HG03025 (cell line): Measurements from ENCODE around the gene EEF2.

Experiments
- ATAC-seq: cut with Tn5 transposase; IDR thresholded peaks from one replicate; pipeline ENCODE4 v1.9.1; 2021; ENCODE audit warnings: mild to moderate bottlenecking, moderate library complexity; ENCODE audit not compliant: unreplicated experiment, low FRiP score

The EEF2 gene

DNA sequence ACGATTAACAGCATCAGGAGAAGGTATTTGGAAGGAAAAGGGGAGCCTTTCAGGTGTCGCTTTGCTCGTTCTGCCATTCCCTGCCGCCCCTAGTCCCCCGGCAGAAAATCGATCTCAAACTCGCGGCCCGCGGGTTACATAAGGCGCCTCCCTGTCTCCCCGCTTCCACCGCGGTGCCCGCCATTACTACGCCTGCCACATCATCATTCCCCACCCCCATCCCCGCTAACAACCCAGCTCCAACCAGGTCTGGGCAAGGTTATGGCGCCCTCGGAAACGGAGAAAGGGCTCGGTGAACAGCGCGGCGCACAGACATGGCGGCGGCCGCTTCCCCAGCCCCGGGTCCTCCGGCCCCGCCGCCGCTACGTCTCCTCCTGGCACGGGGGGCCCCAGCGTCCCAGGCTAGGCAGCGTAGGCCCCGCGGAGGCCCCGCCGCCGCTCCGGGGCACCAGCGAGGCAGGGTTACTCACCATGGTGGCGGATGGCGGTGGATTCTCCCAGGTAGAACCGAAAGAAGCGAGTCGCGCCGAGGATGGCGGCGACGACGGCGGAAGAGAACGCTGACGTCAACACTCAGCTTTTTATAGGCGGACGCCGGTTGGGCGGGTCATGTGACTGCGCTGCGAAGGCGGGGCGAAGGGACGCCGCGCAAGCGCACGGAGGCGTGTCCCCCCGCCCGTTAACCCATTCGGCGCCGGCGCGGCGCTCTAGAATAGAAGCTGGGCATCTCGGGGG lies at the start of gene EEF2:
Gene EEF2, minus strand, starts transcription at position 556 of the 735 bp plus-strand sequence. Its CDS starts 83 bp downstream, at position 473.
- ATAC-seq, result peak; percentile 49

DNA sequence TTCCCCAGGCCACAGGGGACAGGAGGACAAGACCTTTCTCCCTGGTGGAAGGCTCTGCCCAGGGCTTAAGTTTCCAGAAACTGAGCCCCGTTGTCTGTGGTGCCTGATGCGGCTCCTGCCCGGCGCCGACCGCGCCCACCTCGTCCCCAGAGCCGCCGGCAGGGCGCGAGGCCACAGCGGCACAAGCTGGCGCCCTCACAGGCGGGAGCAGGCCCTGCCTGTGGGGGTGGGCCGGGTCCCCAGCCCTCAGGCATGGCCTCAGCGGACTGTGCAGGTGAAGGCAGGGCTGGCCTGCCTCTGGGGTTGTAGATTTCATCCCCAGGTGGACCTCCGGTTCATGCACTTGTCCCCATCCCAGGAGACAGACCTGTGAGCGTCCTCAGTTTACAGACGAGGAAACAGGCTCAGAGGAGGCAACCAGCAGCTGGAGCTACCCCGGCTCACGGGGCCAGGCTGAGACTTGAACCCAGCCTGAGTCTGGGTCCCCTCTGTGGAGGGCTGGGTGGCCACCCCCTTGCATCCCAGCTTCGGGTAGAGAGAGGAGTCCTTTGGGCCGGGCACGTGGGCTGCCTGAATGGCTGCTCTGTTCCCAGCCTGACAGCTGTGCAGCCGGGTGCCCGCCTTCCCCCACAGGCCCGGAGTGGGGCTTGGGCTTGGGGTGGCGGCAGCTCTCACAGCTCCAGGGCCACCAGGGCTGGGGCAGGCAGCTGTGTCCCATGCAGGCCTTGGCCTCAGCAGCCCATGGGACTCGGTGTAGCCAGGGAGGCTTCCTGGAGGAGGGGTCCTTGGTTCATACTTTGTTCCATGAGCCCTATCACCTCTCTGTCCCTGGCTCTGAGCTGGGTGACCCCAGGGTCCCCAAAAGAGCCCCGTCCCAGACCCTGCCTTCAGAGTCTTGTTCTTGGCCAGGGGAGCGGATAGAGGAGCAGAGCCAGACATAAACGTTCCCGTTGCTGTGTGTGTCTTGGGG lies 49.1 kb upstream of the EEF2 start:
- no peak for ATAC-seq

- ATAC-seq, result no peak
These were observed 48.0 kb upstream of the EEF2 start for GRCh38 chr19:4033028-4033956.

- no peak for ATAC-seq
These were observed 47.2 kb upstream of the EEF2 start for GRCh38 chr19:4032436-4032835.

GRCh38 chr19:4031420-4031819 lies 46.2 kb upstream of the EEF2 start:
- ATAC-seq, result no peak

- no peak for ATAC-seq
These were observed 45.7 kb upstream of the EEF2 start for GRCh38 chr19:4030981-4031380.

GRCh38 chr19:4030552-4030951 lies 45.3 kb upstream of the EEF2 start:
- ATAC-seq, result no peak

DNA sequence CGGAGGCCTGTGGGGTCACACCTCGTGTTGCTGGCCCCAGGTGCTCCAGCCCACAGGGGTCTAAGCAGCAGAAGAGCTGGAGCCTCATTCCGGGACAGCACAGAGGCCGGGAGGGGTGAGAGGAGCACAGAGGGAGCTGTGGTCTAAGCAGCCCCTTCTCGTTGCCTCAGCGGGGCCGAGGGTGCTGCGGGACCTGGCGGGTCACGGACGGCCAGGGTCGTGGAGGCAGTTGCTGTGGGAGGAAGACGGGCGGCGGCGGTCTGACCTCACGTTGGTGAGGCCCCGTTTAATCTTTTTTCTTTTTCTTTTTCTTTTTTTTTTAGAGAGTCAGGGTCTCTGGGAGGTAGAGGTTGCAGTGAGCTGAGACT lies 44.0 kb upstream of the EEF2 start:
- no peak for ATAC-seq

GRCh38 chr19:4028334-4029246 lies 43.3 kb upstream of the EEF2 start:
- no peak for ATAC-seq

- no peak for ATAC-seq
These were observed 41.9 kb upstream of the EEF2 start for GRCh38 chr19:4027146-4027545.

- ATAC-seq, result no peak
These were observed 40.1 kb upstream of the EEF2 start for GRCh38 chr19:4025317-4025716.

DNA sequence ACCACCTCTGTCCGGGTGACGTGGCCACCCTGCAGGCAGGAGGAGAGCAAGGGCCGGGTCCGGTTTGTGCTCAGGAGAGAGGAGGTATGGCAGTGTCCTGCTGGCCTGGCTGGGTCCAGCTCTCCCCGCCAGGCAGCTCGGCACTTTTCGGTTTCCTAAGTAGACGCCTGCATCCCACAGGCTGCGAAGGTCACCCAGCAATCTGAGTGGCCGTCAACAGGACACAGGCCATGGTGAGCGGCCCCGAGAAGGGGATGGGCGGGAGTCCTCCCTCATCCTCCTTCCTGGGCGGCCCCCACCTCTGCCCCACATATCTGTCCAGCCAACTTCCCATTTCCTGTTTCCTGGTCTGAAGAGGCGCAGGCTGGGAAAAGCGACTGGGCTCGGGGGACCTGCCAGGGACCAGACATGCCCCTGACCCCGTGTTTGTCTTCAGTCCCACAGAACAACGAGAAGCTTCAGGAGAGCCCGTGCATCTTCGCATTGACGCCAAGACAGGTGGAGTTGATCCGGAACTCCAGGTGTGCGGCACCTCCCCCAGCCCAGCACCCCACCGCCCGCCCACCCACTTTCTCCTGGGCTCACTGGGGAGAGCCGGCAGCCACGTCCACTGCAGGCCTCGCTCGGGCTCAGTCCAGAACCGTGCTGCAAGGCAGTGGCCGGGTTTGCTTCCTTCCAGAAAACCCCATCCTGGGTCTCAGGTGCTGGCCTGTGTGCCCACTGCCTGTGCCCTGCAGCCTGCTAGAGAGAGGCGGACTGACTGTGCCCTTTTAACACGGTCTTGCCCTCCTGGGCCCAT lies 38.5 kb upstream of the EEF2 start:
- no peak for ATAC-seq

DNA sequence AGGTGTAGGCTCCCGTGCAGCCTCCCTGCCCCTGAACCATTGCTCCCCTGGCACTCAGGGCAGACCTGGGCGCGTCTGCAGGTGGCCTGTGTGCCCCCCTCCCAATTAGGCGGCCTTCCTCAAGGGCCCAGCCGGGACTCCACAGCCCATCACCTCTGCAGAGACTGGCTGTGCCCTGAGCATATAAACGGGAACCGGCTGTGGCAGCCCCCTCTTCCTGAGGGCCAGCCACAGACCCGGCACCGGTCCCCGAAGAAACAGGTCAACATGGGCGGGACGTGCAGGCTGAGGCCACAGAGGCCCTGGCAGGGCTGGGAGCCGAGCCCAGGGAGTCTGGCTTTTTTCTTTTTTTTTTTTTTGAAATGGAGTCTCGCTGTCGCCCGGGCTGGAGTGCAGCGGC lies 34.3 kb upstream of the EEF2 start:
- no peak for ATAC-seq

DNA sequence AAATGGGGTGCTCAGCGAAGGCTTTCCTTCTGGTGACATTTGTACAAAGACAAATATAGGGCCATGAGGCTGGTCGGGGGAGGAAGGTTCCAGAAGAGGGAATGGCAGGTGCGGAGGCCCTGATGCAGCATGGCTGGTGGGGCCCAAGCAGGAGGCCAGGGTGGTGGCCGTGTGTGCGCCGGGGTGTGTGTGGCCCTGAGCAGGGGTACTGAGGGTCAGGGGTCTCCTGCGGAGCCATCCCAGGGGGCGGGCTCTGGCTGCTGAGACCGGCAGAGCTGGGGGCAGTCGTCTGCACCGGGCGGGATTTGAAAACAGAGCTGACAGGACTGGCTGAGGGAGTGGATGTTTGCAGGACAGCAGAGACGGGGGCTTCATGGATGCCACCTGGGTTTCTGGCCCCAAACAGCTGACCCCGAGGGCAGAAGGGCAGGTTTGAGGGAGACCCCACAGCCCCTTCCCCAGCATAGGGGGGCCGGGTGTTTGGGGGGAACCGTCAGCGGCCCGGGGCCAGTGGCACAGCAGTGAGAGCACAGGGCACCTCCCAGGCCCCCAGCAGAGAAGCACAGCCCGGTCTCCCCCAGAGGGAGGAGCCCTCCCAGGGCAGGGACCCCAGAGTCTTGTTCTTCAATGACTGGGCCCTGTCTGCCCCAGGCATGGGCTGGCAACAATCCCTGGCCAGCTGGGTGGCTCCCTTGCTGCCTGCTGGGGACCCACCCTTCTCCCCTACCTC lies 33.7 kb upstream of the EEF2 start:
- no peak for ATAC-seq

- no peak for ATAC-seq
These were observed 32.9 kb upstream of the EEF2 start for GRCh38 chr19:4018140-4018613.

DNA sequence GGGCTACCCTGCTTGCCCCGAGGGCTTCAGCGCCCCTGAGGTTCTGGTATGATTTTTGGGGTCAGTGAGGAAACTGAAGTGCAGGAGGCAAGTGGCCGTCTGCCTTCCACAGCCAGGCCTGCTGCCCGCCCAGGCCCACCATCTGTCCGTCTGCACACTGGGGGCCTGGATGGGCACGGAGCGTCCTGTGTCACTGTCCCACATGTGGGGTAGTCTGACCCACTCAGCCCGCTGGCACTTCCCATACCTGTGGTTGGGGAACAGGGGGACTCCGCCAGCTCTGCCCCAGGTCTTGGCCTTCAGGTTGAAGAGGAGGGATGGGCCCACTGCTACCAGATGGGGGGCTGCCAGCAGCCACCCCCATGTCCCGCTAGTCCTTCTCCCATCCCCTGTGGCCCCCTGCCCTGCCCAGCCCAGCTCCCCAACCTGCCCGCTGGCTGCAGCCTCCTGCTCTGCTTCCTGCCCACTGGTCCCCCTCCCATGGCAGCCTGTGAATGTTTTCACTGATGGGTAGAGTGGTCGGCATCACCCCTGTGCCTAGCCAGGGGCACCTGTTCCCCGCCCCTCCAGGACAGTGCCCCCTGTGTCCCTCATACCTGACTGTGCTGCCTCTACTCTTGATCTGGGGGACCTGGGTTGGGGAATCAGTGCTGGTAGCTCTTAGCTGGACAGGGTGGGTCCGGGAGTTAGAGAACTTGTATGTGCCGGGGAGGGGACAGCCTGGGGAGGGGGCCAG lies 31.8 kb upstream of the EEF2 start:
- no peak for ATAC-seq

- no peak for ATAC-seq
These were observed 31.2 kb upstream of the EEF2 start for GRCh38 chr19:4016486-4016885.
